Raji (cell line): ENCODE data around the gene GPR180.
A peak's percentile ranks its signal among the peaks of the same experiment; 100 is the strongest.

Experiments
- POLR2A ChIP-seq: IDR thresholded peaks from 2 replicates; pipeline ENCODE4 v1.6.1; 2011; ENCODE audit warnings: low read depth, low read length, control low read depth; ENCODE audit not compliant: insufficient read depth

Gene GPR180

DNA sequence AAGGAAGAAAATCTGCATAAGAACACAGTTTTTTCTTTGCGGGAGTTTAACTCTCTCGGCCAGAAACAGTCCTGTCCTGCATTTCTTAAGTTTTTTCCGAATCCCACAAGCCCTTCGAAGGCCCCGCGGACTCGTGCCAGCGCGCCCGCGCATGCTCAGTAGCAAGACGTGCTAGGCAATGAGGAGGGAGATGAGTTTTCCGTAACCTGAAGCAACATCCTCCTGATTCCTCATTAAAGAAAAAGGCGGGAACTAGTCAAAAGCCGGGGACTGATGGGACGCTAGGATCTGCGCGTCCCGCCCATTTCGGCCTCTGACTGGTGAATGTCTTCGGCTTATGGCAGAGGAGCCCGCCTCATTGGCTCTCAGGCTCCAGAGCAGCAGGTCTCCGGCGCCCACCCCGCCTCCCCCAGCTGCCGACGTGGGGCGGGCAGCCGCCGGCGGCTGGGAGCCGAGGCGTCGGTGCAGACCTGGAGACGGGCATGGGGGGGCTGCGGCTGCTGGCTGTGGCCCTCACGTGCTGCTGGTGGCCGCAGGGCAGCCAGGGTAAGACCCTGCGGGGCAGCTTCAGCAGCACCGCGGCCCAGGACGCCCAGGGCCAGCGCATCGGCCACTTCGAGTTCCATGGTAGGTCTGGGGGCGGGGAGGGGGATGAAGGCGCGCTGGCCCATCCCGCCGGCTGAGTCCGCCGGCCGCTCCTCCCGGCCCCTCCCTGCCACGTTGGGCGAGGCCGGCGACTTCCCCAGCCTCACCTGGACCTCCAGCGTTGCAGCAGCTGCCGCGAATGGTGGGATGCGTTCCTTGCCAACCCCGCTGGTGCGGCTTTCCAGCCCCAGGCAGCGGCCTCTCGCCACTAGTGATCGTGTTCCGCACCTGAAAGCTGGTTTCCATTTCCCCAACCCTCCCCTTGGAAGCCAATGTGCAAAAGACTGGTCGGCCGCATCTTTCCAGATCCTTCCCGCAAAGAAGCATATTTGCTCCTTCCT, at the start of gene GPR180:
TSS of gene GPR180 (plus strand) at position 412 of the 986 bp plus-strand sequence. CDS start at position 483, 71 bp downstream.
- peak; percentile 87 for TF ChIP-seq POLR2A

DNA sequence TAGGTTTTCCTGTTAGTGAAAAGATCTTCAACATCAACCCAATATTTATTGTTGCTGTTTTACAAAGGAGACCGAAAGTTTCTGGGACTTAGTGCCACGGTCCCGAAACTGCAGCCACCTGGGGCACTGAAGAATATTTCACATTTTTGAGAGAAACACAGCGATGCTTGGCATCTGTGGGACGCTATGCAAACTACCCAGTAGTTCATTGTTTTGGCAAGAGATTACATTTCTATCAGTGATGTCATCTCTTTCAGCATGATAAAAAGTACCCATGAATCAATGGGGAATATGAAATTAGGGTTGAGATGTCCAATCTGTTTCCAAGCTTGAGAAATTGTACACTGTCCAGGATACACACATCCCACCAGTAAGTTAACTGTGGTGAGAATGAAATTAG, 49.6 kb upstream of the GPR180 start:
- no peak for TF ChIP-seq POLR2A

- no peak for TF ChIP-seq POLR2A
These were observed 47.9 kb upstream of the GPR180 start for GRCh38 chr13:94553766-94554165.

DNA sequence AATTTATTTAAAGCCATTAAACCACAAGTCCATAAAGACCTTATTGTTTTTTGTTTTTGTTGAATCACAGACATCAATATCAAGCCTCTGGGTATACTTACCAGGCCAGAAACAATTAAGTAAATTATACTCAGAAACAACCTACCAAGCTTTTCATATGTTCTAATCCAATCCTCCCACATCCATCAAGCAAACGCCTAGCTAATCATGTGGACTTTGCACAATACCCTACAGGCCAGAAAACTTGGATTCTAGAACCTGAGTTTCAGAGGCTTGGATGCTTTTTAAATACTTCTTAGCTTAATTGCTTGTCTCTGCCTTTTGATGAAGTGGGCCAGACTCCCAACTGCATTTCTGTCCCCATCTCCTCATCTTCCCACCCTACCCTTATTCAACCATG, 45.6 kb upstream of the GPR180 start:
- no peak for TF ChIP-seq POLR2A

DNA sequence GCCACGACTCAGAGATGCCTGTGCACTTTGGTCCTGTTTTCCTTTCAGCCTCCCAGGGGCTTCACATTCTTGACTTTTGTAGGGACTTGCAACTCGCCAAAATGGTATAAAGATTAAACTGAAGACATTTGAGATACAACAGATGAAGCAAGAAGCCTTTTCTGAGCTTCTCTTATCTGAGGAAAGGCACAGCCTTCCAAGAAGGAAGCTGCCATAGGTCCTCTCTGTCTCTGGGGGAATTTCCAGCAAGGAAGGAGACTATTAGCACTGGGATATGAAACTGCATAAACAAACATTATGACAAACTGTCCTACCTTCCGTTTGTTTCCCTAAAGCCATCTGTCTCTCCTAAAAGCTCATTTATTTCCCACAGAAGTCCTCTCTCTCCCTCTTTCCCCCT, 45.0 kb upstream of the GPR180 start:
- no peak for TF ChIP-seq POLR2A

- no peak for TF ChIP-seq POLR2A
These were observed 43.9 kb upstream of the GPR180 start for GRCh38 chr13:94557684-94558235.

DNA sequence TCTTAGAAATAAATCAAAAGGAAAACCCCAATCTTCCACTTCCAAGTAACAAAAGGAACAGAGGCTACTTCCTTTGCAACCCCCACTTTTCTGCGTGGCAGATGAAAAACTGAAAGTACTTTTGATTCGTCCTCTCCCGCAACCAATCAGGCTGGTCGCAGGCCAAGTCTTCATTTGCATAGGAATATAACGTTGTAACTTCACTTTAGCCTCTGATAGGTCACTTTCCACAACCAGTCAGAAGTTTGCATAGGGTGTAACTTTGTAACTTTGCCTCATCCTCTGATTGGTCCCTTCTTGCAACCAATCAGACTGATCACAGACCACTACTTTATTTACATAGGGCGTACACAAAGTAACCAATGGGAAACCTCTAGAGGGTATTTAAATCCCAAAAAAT, 42.9 kb upstream of the GPR180 start:
- TF ChIP-seq POLR2A, result no peak

GRCh38 chr13:94559222-94559795, 42.3 kb upstream of the GPR180 start:
- no peak for TF ChIP-seq POLR2A

DNA sequence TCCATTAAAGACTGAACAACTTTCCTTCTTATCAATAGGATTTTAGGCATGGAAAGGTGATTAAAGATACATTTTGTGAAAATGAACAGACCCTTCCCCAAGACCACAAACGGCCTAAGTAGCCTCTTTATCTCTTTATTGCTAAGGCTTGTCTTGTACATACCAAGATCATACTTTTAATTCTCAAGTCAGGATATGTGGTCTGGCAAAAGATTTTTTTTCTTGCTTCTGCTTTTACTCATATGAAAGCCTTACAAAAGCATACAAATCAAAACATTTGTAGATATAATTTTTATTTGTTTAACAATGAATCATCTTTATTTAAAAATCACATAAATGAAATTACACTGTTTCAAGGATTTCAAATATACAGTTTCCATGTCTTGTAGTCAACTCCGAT, 41.5 kb upstream of the GPR180 start:
- TF ChIP-seq POLR2A, result no peak

DNA sequence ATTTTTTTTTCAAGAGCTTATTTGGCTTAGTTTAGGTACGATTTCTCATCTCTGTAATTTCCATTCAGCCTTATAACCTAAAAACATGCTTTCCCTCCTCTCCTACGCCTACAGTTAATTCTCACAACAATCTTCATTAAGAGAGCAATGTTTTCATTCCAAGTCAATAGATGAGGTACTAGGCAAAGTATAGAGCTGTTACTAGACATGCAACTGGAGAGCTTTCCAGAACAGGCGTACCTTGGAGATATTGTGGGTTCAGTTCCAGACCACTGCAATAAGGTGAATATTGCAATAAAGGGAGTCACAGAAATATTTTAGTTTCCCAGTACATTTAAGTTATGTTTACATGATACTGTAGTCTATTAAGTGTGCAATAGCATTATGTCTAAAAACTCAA, 40.5 kb upstream of the GPR180 start:
- TF ChIP-seq POLR2A, result no peak

DNA sequence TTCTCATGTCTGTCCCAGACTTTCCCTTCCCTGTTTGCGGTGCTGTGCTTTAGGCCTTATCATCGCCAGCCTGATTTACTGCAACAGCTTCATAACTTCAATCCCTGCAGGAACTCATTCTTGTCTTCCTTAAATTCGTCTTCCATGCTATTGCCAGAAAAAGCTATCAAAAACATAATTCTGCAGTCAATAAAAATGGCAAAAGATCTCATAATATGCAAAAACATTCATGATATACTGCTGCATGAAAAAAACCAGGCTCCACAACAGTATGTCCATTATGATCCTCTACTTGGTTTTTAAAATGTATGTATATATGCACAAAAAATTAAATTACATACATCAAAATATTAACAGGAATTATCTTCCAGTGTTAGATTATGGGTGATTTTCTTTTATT, 34.1 kb upstream of the GPR180 start:
- TF ChIP-seq POLR2A, result no peak

- TF ChIP-seq POLR2A, result no peak
These were observed 33.2 kb upstream of the GPR180 start for GRCh38 chr13:94568443-94568842.

DNA sequence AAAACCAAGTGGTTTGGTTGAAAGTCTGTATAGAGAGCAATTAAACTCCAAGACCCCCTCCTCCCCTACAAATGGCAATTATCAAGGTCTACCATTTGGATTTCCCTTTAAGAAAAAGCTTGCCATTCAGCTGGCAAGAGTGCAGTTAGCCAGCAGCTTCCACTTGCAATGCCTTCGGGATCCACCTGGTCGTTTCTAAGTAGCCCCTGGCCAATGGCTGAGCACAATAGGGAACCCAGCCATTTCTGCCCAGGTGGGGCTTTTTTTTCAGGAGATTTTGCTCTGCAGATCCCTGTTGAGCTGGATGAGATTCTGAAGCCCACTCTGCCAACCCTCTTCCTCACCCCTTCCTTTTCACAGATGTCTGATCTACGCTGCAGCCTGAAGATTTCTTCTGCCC, 32.0 kb upstream of the GPR180 start:
- no peak for TF ChIP-seq POLR2A

GRCh38 chr13:94579063-94579462, 22.6 kb upstream of the GPR180 start:
- no peak for TF ChIP-seq POLR2A

GRCh38 chr13:94583926-94584325, 17.7 kb upstream of the GPR180 start:
- TF ChIP-seq POLR2A, result no peak

DNA sequence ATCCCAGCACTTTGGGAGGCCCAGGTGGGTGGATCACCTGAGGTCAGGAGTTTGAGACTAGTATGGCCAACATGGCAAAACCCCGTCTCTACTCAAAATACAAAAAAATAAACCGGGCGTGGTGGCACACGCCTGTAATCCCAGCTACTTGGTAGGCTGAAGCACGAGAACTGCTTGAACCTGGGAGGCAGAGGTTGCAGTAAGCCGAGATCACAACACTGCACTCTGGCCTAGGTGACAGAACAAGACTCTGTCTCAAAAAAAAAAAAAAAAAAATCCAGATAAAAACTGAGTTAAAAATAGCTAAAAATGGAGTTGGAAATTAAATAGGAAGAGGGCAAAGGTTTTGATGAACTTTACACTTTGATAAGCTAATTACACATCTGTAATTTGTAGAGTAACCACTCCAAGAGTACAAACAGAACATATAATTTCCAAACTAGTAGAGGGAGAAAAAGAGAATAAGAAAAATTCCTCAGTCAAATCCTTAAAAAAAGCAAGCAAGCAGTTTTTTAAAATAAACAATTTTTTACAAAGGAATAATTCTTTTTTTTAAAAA, 16.0 kb upstream of the GPR180 start:
- TF ChIP-seq POLR2A, result no peak
